HG02938 (cell line): ENCODE measurements around the gene ABHD17B.
"Not testable (repeated sequence)": the region's sequence is repeated elsewhere in the genome, so short reads cannot be mapped to it uniquely, and the experiment has no call there.

Source experiments
- ATAC-seq: cut with Tn5 transposase; IDR thresholded peaks from one replicate; pipeline ENCODE4 v1.9.1; 2021; ENCODE audit warnings: mild to moderate bottlenecking, moderate library complexity; ENCODE audit not compliant: unreplicated experiment

Gene ABHD17B

GRCh38 chr9:71911061-71911907 is at the start of gene ABHD17B, which contains the start of gene C9orf85:
ABHD17B (minus strand) TSS chr9:71911193; CDS start chr9:71875080, 36,113 bp downstream.
C9orf85 (plus strand) TSS chr9:71911639; CDS start chr9:71911735, 96 bp downstream.
- ATAC-seq = peak; percentile 92

- peak; percentile 67 for ATAC-seq
Observed at GRCh38 chr9:71955300-71955915, 44.4 kb upstream of the ABHD17B start.

GRCh38 chr9:71954652-71955051 is 43.7 kb upstream of the ABHD17B start:
- ATAC-seq = not testable (repeated sequence)

GRCh38 chr9:71944754-71945375 is 33.9 kb upstream of the ABHD17B start:
- no peak for ATAC-seq

GRCh38 chr9:71941998-71942567 is 31.1 kb upstream of the ABHD17B start:
- ATAC-seq = no peak

GRCh38 chr9:71941060-71941568 is 30.1 kb upstream of the ABHD17B start:
- no peak for ATAC-seq

GRCh38 chr9:71937898-71938297 is 26.9 kb upstream of the ABHD17B start:
- ATAC-seq = no peak

- ATAC-seq = no peak
Observed at GRCh38 chr9:71937070-71937625, 26.2 kb upstream of the ABHD17B start.

- no peak for ATAC-seq
Observed at GRCh38 chr9:71936066-71936465, 25.1 kb upstream of the ABHD17B start.

- no peak for ATAC-seq
Observed at GRCh38 chr9:71931166-71931565, 20.2 kb upstream of the ABHD17B start.

- no peak for ATAC-seq
Observed at GRCh38 chr9:71929791-71930440, 18.9 kb upstream of the ABHD17B start.

GRCh38 chr9:71929223-71929622 is 18.2 kb upstream of the ABHD17B start:
- no peak for ATAC-seq

- no peak for ATAC-seq
Observed at GRCh38 chr9:71928806-71929205, 17.8 kb upstream of the ABHD17B start.

GRCh38 chr9:71928376-71928775 is 17.4 kb upstream of the ABHD17B start:
- ATAC-seq = no peak

GRCh38 chr9:71925834-71926233 is 14.8 kb upstream of the ABHD17B start:
- ATAC-seq = no peak

- no peak for ATAC-seq
Observed at GRCh38 chr9:71924576-71924975, 13.6 kb upstream of the ABHD17B start.

GRCh38 chr9:71921190-71921814 is 10.3 kb upstream of the ABHD17B start:
- ATAC-seq = no peak

GRCh38 chr9:71920456-71921189 is 9.6 kb upstream of the ABHD17B start:
- ATAC-seq = no peak

- ATAC-seq = no peak
Observed at GRCh38 chr9:71918419-71918818, 7.4 kb upstream of the ABHD17B start.
